Measurements from ENCODE around the gene ERICH4. TPM values are rescaled to one million over a fixed set of nuclear protein-coding genes. Genes with fewer than 3 reads are reported as not detected.

Gene ERICH4
- total RNA-seq, 1 experiment from 2014 or later: not detected

GRCh38 chr19:41401483-41401882, 41.5 kb upstream of the ERICH4 start:
- BruUV-seq (replicated peaks): no TSS peak
- H3K4me3 Mint-ChIP-seq (ENCODE audit: unreplicated experiment): no peak overlapping the region
- no peak for DNase-seq (ENCODE audit: unreplicated experiment)
- no peak overlapping the region for H3K27ac Mint-ChIP-seq (ENCODE audit: low read depth, unreplicated experiment)
- no peak for TF ChIP-seq CTCF (IDR thresholded peaks at IDR 0.05; ENCODE audit: unreplicated experiment)
- ChIA-PET CTCF (interaction anchor here (0.6 kb wide), 1 partner anchor 651 kb away, joined by 3 read pairs; no protein-coding TSS in a partner anchor), POLR2A (no interaction called here)
- H3K27me3 Mint-ChIP-seq (ENCODE audit: insufficient read depth, unreplicated experiment): no peaks in the 10 kb centered on the region
- intact Hi-C loops (cut with micrococcal nuclease): no loop called here
- no peaks in the 10 kb centered on the region for H3K9me3 Mint-ChIP-seq (ENCODE audit: unreplicated experiment)
- peaks cover 14% of the 10 kb centered on the region for H3K4me1 Mint-ChIP-seq (ENCODE audit: insufficient read depth, unreplicated experiment)
- H3K36me3 Mint-ChIP-seq (ENCODE audit: insufficient read depth, unreplicated experiment): peaks cover 5% of the 10 kb centered on the region

GRCh38 chr19:41402010-41402409, 40.9 kb upstream of the ERICH4 start:
- no peaks in the 10 kb centered on the region for H3K27me3 Mint-ChIP-seq (ENCODE audit: insufficient read depth, unreplicated experiment)
- H3K36me3 Mint-ChIP-seq (ENCODE audit: insufficient read depth, unreplicated experiment): peaks cover 5% of the 10 kb centered on the region
- no peak for TF ChIP-seq CTCF (IDR thresholded peaks at IDR 0.05; ENCODE audit: unreplicated experiment)
- ChIA-PET POLR2A (interaction anchor here (1.6 kb wide), 1 partner anchor 38 kb away, joined by 4 read pairs; no protein-coding TSS in a partner anchor), CTCF (interaction anchor here (0.6 to 0.7 kb wide), 2 partner anchors 75 to 651 kb away, joined by 3 read pairs; no protein-coding TSS in a partner anchor)
- no peak for DNase-seq (ENCODE audit: unreplicated experiment)
- H3K9me3 Mint-ChIP-seq (ENCODE audit: unreplicated experiment): no peaks in the 10 kb centered on the region
- peaks cover 14% of the 10 kb centered on the region for H3K4me1 Mint-ChIP-seq (ENCODE audit: insufficient read depth, unreplicated experiment)
- BruUV-seq (replicated peaks): no TSS peak
- intact Hi-C loops (cut with micrococcal nuclease): no loop called here
- no peak overlapping the region for H3K4me3 Mint-ChIP-seq (ENCODE audit: unreplicated experiment)
- H3K27ac Mint-ChIP-seq (ENCODE audit: low read depth, unreplicated experiment): no peak overlapping the region

GRCh38 chr19:41403181-41403970, 39.6 kb upstream of the ERICH4 start:
- H3K4me3 Mint-ChIP-seq (ENCODE audit: unreplicated experiment): no peak overlapping the region
- TF ChIP-seq CTCF (IDR thresholded peaks at IDR 0.05; ENCODE audit: unreplicated experiment): no peak

GRCh38 chr19:41405776-41406175, 37.2 kb upstream of the ERICH4 start:
- POLR2A ChIA-PET: interaction anchor here (0.6 kb wide), 1 partner anchor 1251 kb away, joined by 3 read pairs; no protein-coding TSS in a partner anchor

More at GRCh38 chr19:41403181-41403970, 39.6 kb upstream of the ERICH4 start:
- intact Hi-C loops (cut with micrococcal nuclease): no loop called here
- no TSS peak for BruUV-seq (replicated peaks)
- Mint-ChIP-seq H3K27ac (ENCODE audit: low read depth, unreplicated experiment) (peak overlapping the region; percentile 27), H3K9me3 (ENCODE audit: unreplicated experiment) (no peaks in the 10 kb centered on the region), H3K4me1 (ENCODE audit: insufficient read depth, unreplicated experiment) (peaks cover 14% of the 10 kb centered on the region), H3K27me3 (ENCODE audit: insufficient read depth, unreplicated experiment) (no peaks in the 10 kb centered on the region), H3K36me3 (ENCODE audit: insufficient read depth, unreplicated experiment) (no peaks in the 10 kb centered on the region)
- ChIA-PET CTCF (interaction anchor here (0.6 to 1.0 kb wide), 2 partner anchors 9 to 195 kb away, joined by 3 read pairs; no protein-coding TSS in a partner anchor), POLR2A (interaction anchor here (1.6 kb wide), 1 partner anchor 37 kb away, joined by 4 read pairs; no protein-coding TSS in a partner anchor)
- DNase-seq (ENCODE audit: unreplicated experiment): no peak

More at GRCh38 chr19:41405776-41406175, 37.2 kb upstream of the ERICH4 start:
- no peak for DNase-seq (ENCODE audit: unreplicated experiment)
- Mint-ChIP-seq H3K27ac (ENCODE audit: low read depth, unreplicated experiment) (no peak overlapping the region), H3K27me3 (ENCODE audit: insufficient read depth, unreplicated experiment) (no peaks in the 10 kb centered on the region), H3K36me3 (ENCODE audit: insufficient read depth, unreplicated experiment) (peaks cover 6% of the 10 kb centered on the region), H3K4me1 (ENCODE audit: insufficient read depth, unreplicated experiment) (peaks cover 13% of the 10 kb centered on the region), H3K9me3 (ENCODE audit: unreplicated experiment) (no peaks in the 10 kb centered on the region), H3K4me3 (ENCODE audit: unreplicated experiment) (no peak overlapping the region)
- TF ChIP-seq CTCF (IDR thresholded peaks at IDR 0.05; ENCODE audit: unreplicated experiment): no peak
- CTCF ChIA-PET: interaction anchor here (1.0 kb wide), 1 partner anchor 9 kb away, joined by 3 read pairs; no protein-coding TSS in a partner anchor
- intact Hi-C loops (cut with micrococcal nuclease): no loop called here
- no TSS peak for BruUV-seq (replicated peaks)
